K562 (cell line): ENCODE data around the gene FBL. TPM values are rescaled to one million over a fixed set of nuclear protein-coding genes. Genes with fewer than 3 reads are reported as not detected.

ENCODE experiments used
- FOXK2 ChIP-seq, 2 experiments: fragments of 450-650 bp; IDR thresholded peaks in 1 of 2; conservative IDR thresholded peaks in 1 of 2; 2 replicates each; pipeline ENCODE4 v1.6.1; 2016; ENCODE audit warnings: low read depth in 2 of 2, mild to moderate bottlenecking in 1 of 2
- FUS ChIP-seq: fragments of 200-400 bp; formaldehyde crosslinking; optimal IDR thresholded peaks from 2 replicates; pipeline ENCODE3; 2017; ENCODE audit warnings: low read depth, low read length
- MITF ChIP-seq: IDR thresholded peaks from 2 replicates; pipeline ENCODE4 v1.6.1; 2014; ENCODE audit warnings: antibody characterized with exemption
- NR0B1 ChIP-seq: fragments of 450-650 bp; IDR thresholded peaks from one replicate; pipeline ENCODE4 v1.6.1; 2018; ENCODE audit warnings: mild to moderate bottlenecking, moderate library complexity; ENCODE audit not compliant: partially characterized antibody
- RB1 ChIP-seq: fragments of 450-650 bp; IDR thresholded peaks from 2 replicates; pipeline ENCODE4 v1.6.1; 2017; ENCODE audit warnings: low read depth, mild to moderate bottlenecking
- ZNF318 ChIP-seq, 2 experiments: fragments of 450-650 bp; IDR thresholded peaks; 2 replicates each; pipeline ENCODE4 v1.6.1; 2016; ENCODE audit warnings: mild to moderate bottlenecking in 2 of 2, borderline replicate concordance in 1 of 2, low read depth in 1 of 2, moderate library complexity in 1 of 2
- ZNF507 ChIP-seq: conservative IDR thresholded peaks from 2 replicates; pipeline ENCODE4 v1.6.1; 2017; ENCODE audit warnings: missing genetic modification characterization, missing compliant biosample characterization
- ZNF609 ChIP-seq: sonication (generic); formaldehyde crosslinking; IDR thresholded peaks from 2 replicates; pipeline ENCODE4 v1.8.1; 2023; ENCODE audit warnings: missing genetic modification reagents, mild to moderate bottlenecking, borderline replicate concordance
- polyA plus RNA-seq, 8 experiments: library from polyadenylated mRNA; depleted of rRNA in 4 of 8; stranded (reverse) in 5 of 8; unstranded in 3 of 8; fragments of >200 nt; fragmentation: Nextera tagmentation in 2 of 8; fragmentation: Illumina TruSeq in 1 of 8; extraction: Ambion mirVana in 2 of 8; extraction: Trizol in 1 of 8; gene quantifications; 2 replicates each; pipeline versions ENCODE4 v1.2.1 to v1.2.3, GENCODE V29; 2011 to 2014; ENCODE audit warnings: inconsistent platforms in 1 of 8, missing spikeins in 1 of 8
- total RNA-seq, 7 experiments: library from RNA; depleted of rRNA in 6 of 7; stranded (reverse); fragments of >200 nt in 6 of 7; fragmentation: Illumina TruSeq in 2 of 7; extraction: Trizol in 2 of 7; gene quantifications; 2 replicates each; pipeline versions ENCODE4 v1.2.1 to v1.2.3, GENCODE V29; 2011 to 2021; ENCODE audit warnings: low replicate concordance in 1 of 7

FBL gene
- total and polyA plus RNA-seq, 9 of the 15 experiments (the other 6 are each of a cell fraction or from before 2014, with no cell fraction given), result 201 to 1,696 (median 696) TPM

- TF ChIP-seq ZNF507 (tag), result no peak
- peak; percentile 33; the same call in 1 of the 2 replicates for TF ChIP-seq MITF
- no peak for TF ChIP-seq ZNF609 (CRISPR knock-in tag)
- peak; percentile 96 to 97 for TF ChIP-seq FOXK2 (conservative IDR thresholded peaks at IDR 0.05 in 1 of 2, IDR thresholded peaks at IDR 0.05 in 1 of 2; ENCODE audit: low read depth in 2 of 2)
- TF ChIP-seq NR0B1, result no peak
- TF ChIP-seq ZNF318 (IDR thresholded peaks at IDR 0.05; ENCODE audit: borderline replicate concordance in 1 of 2, low read depth in 1 of 2), result no peak
- TF ChIP-seq RB1, result no peak
- no peak for TF ChIP-seq FUS
Observed at GRCh38 chr19:39833464-39834286, 12.5 kb downstream of the FBL start, which contains the start of gene DYRK1B (continued).
